Right lobe of liver (tissue), 6 donors: ENCODE measurements around the gene ACOT11. TPM values are rescaled to one million over a fixed set of nuclear protein-coding genes. Genes with fewer than 3 reads are reported as not detected.

Source experiments
- ATAC-seq, 4 donors: fragments of 200-7000 bp; cut with Tn5 transposase; one replicate each; pipeline ENCODE4 v1.9.1; 2020; ENCODE audit warnings: mild to moderate bottlenecking in 4 of 4, moderate library complexity in 4 of 4
- DNase-seq, 3 donors: peaks; one replicate each; pipeline ENCODE4 v3.0.0-alpha.2; 2020
- H3K27ac ChIP-seq, 3 donors: fragments of 200-600 bp; one replicate each; pipeline ENCODE4 v1.8.0; 2022
- H3K27me3 ChIP-seq, 2 donors: fragments of 200-600 bp; one replicate each; pipeline ENCODE4 v1.8.0; 2022
- H3K36me3 ChIP-seq, 4 donors: fragments of 200-600 bp; sonication (generic) in 1 of 4; one replicate each; pipeline versions ENCODE4 v1.5.1 to v1.8.0; 2017 to 2022; ENCODE audit warnings: control low read depth in 1 of 4
- H3K4me1 ChIP-seq, 4 donors: fragments of 200-600 bp; sonication (generic) in 1 of 4; one replicate each; pipeline versions ENCODE4 v1.5.1 to v1.8.0; 2017 to 2022; ENCODE audit warnings: control low read depth in 1 of 4
- H3K4me3 ChIP-seq, 3 donors: fragments of 200-600 bp; one replicate each; pipeline ENCODE4 v1.8.0; 2022
- H3K9me3 ChIP-seq, 4 donors: fragments of 200-600 bp; sonication (generic) in 1 of 4; one replicate each; pipeline versions ENCODE4 v1.5.1 to v1.8.0; 2017 to 2022; ENCODE audit warnings: control low read depth in 1 of 4
- CTCF ChIP-seq, 4 donors: fragments of 200-600 bp in 3 of 4; fragments of 450-650 bp in 1 of 4; IDR thresholded peaks; one replicate each; pipeline versions ENCODE4 v1.5.1 to v1.8.0; 2016 to 2022; ENCODE audit warnings: antibody characterized with exemption in 4 of 4, mild to moderate bottlenecking in 2 of 4
- POLR2A ChIP-seq: fragments of 450-650 bp; IDR thresholded peaks from one replicate; pipeline ENCODE4 v1.6.1; 2017; ENCODE audit warnings: antibody characterized with exemption, mild to moderate bottlenecking
- whole genome bisulfite sequencing: methylation state at CpG from one replicate; pipeline ENCODE4 v1.1.6; 2018; ENCODE audit warnings: low coverage, low lambda C conversion rate; ENCODE audit not compliant: insufficient coverage; ENCODE audit errors: missing lambda C conversion rate; 5-methylcytosine and 5-hydroxymethylcytosine counted together
- intact Hi-C, 2 donors: fragments of 100-400 bp; cut with DNase I; formaldehyde crosslinking; loops; one replicate each; pipeline versions ENCODE4 v1.11.2 to v1.14.1; 2022
- total RNA-seq, 6 experiments: library from RNA; depleted of rRNA in 2 of 6; stranded (reverse); fragments of >200 nt in 2 of 6; fragmentation: NEBNext Ultra II Directional in 3 of 6; extraction: Animal tissue kit (Norgen Biotek cat#: 25700) in 3 of 6; gene quantifications; one replicate each; pipeline versions ENCODE4 v1.1.0 to v1.2.4, GENCODE V29; 2016 to 2023
- donor health status: DM: no; HTN: yes; CAD: no.
- donor health status: DM: no; HTN: no; CAD: no.
- donor health status: DM: no; HTN: no; CAD: no.
- donor health status: DM: no; HTN: yes; CAD: no.
- donor health status: DM: no; HTN: yes; CAD: no.

Gene ACOT11
- total RNA-seq, 6 experiments from 2014 or later: 0.50 to 1.3 (median 0.84) TPM

- H3K4me1 ChIP-seq: no peaks in the 10 kb centered on the region
- H3K4me3 ChIP-seq: no peak overlapping the region
- no peak for DNase-seq
- no peaks in the 10 kb centered on the region for H3K36me3 ChIP-seq
- no peak overlapping the region for H3K27ac ChIP-seq
- H3K27me3 ChIP-seq: no peaks in the 10 kb centered on the region
- no peak for ATAC-seq
- intact Hi-C loops: no loop called here
- no peak for TF ChIP-seq POLR2A
- no peak for TF ChIP-seq CTCF (IDR thresholded peaks at IDR 0.05)
- WGBS: 85% methylated on average over 4 of the region's 16 CpGs
- H3K9me3 ChIP-seq: no peaks in the 10 kb centered on the region
Observed at GRCh38 chr1:54609301-54609921, 61.4 kb downstream of the ACOT11 start.

- Histone ChIP-seq H3K4me3 (no peak overlapping the region), H3K4me1 (no peaks in the 10 kb centered on the region), H3K27me3 (no peaks in the 10 kb centered on the region), H3K27ac (no peak overlapping the region), H3K36me3 (no peaks in the 10 kb centered on the region), H3K9me3 (no peaks in the 10 kb centered on the region)
- ATAC-seq (no peak), DNase-seq (no peak)
- TF ChIP-seq CTCF (IDR thresholded peaks at IDR 0.05) (no peak), POLR2A (no peak)
- WGBS: 100% methylated on average over 1 of the region's 6 CpGs
- intact Hi-C loops: no loop called here
Observed at GRCh38 chr1:54610048-54610447, 62.0 kb downstream of the ACOT11 start.

GRCh38 chr1:54610601-54611580, 62.9 kb downstream of the ACOT11 start:
- intact Hi-C loops: no loop called here
- no peak for ATAC-seq
- Histone ChIP-seq H3K9me3 (no peaks in the 10 kb centered on the region), H3K27ac (no peak overlapping the region), H3K27me3 (no peaks in the 10 kb centered on the region), H3K4me1 (no peaks in the 10 kb centered on the region), H3K4me3 (no peak overlapping the region), H3K36me3 (no peaks in the 10 kb centered on the region)
- 95% methylated on average over 13 of the region's 18 CpGs for WGBS
- no peak for TF ChIP-seq POLR2A
- no peak for TF ChIP-seq CTCF (IDR thresholded peaks at IDR 0.05)
- DNase-seq: no peak

- no peak overlapping the region for H3K27ac ChIP-seq
- no peak for ATAC-seq
- WGBS: no CpG with 5 or more reads among the region's 8 CpGs
- H3K9me3 ChIP-seq: no peaks in the 10 kb centered on the region
- no peak for DNase-seq
- intact Hi-C loops: no loop called here
- no peaks in the 10 kb centered on the region for H3K36me3 ChIP-seq
- no peaks in the 10 kb centered on the region for H3K27me3 ChIP-seq
- TF ChIP-seq CTCF (IDR thresholded peaks at IDR 0.05) (no peak), POLR2A (no peak)
- no peak overlapping the region for H3K4me3 ChIP-seq
- H3K4me1 ChIP-seq: no peaks in the 10 kb centered on the region
Observed at GRCh38 chr1:54611621-54612020, 63.6 kb downstream of the ACOT11 start.
